K562 (cell line): ENCODE measurements around the gene AKT3. TPM values are rescaled to one million over a fixed set of nuclear protein-coding genes. Genes with fewer than 3 reads are reported as not detected.

Experiments
- ATAC-seq: fragments of 200-7000 bp; cut with Tn5 transposase; 3 replicates; pipeline ENCODE4 v1.9.1; 2020; ENCODE audit warnings: moderate library complexity
- Bru-seq: library from RNA; stranded (reverse); fragments of 400-500 nt; gene quantifications from one replicate; lab custom pipeline; 2021; lab: Mats Ljungman, UMichigan
- BruChase-seq, 2 experiments: library from RNA; stranded (reverse); fragments of 400-500 nt; gene quantifications; one replicate each; lab custom pipeline; 2021; lab: Mats Ljungman, UMichigan
- BruUV-seq: library from RNA; stranded (reverse); fragments of 400-500 nt; replicated peaks from 2 replicates; lab custom pipeline; 2021; lab: Mats Ljungman, UMichigan
- CTCF ChIA-PET: fragments of 300-600 bp; formaldehyde crosslinking; extraction: SDS; loops from one replicate; lab custom pipeline; 2021; ENCODE audit warnings: low intra/inter-chr PET ratio; lab: Yijun Ruan, JAX
- POLR2A ChIA-PET: fragments of 300-600, 350-650 bp; sonication (Branson Sonifier 250); formaldehyde crosslinking; extraction: SDS; loops from one replicate; lab custom pipeline; 2021; ENCODE audit warnings: antibody characterized with exemption, inconsistent platforms; lab: Yijun Ruan, JAX
- DNase-seq, 4 experiments: peaks; one replicate each; pipeline versions ENCODE4 v3.0.0 to v3.0.0-alpha.2; 2011 to 2018; ENCODE audit warnings: low spot score in 3 of 4, mixed read lengths in 3 of 4; ENCODE audit errors: extremely low read depth in 1 of 4
- FAIRE-seq: peaks from 2 replicates; lab custom pipeline; 2011; peaks lifted over from hg19 to GRCh38; lab: Jason Lieb, UNC
- H2AFZ ChIP-seq: 2 replicates; pipeline ENCODE4 v1.6.0; 2011; ENCODE audit warnings: low read depth, low read length, control low read depth, inconsistent platforms
- H3K27ac ChIP-seq: fragments of 200-600 bp; 3 replicates; pipeline ENCODE4 v1.8.0; 2011; ENCODE audit warnings: low read depth, mild to moderate bottlenecking, control low read depth, inconsistent platforms, low read length, moderate library complexity, mixed read lengths; ENCODE audit errors: extremely low read depth
- H3K27me3 ChIP-seq, 2 experiments: fragments of 300-600 bp in 1 of 2; 2 replicates in 1 of 2; 3 replicates in 1 of 2; pipeline versions ENCODE4 v1.6.0 to v1.8.0; 2011; ENCODE audit warnings: inconsistent platforms in 2 of 2, low read length in 2 of 2, mild to moderate bottlenecking in 1 of 2, mixed read lengths in 1 of 2, moderate library complexity in 1 of 2; ENCODE audit not compliant: control insufficient read depth in 2 of 2, insufficient read depth in 2 of 2
- H3K36me3 ChIP-seq: fragments of 300-600 bp; 3 replicates; pipeline ENCODE4 v1.8.0; 2011; ENCODE audit warnings: mild to moderate bottlenecking, low read length, inconsistent platforms; ENCODE audit not compliant: control insufficient read depth, insufficient read depth
- H3K4me1 ChIP-seq, 2 experiments: fragments of 200-600 bp in 1 of 2; replicated peaks in 1 of 2; 2 replicates in 1 of 2; 3 replicates in 1 of 2; pipeline versions ENCODE4 v1.5.1 to v1.8.0; 2011; ENCODE audit warnings: inconsistent platforms in 2 of 2, low read length in 2 of 2, mild to moderate bottlenecking in 1 of 2, mixed read lengths in 1 of 2, moderate library complexity in 1 of 2; ENCODE audit not compliant: control insufficient read depth in 2 of 2, insufficient read depth in 2 of 2
- H3K4me2 ChIP-seq: 2 replicates; pipeline ENCODE4 v1.6.1; 2011; ENCODE audit warnings: low read length, control low read depth, inconsistent platforms, mixed read lengths; ENCODE audit not compliant: insufficient read depth
- H3K4me3 ChIP-seq: fragments of 200-600 bp; sonication (generic), shearing (Covaris generic); 2 replicates; pipeline ENCODE4 v1.5.1; 2016; ENCODE audit warnings: control low read depth, inconsistent platforms
- H3K79me2 ChIP-seq: fragments of 200-600 bp; 3 replicates; pipeline ENCODE4 v1.8.0; 2011; ENCODE audit warnings: low read length, inconsistent platforms; ENCODE audit not compliant: control insufficient read depth, insufficient read depth
- H3K9ac ChIP-seq, 2 experiments: 2 replicates each; pipeline versions ENCODE4 v1.6.0 to v1.6.1; 2011; ENCODE audit warnings: low read depth in 2 of 2, low read length in 2 of 2, control low read depth in 1 of 2, inconsistent platforms in 1 of 2, mild to moderate bottlenecking in 1 of 2, mixed read lengths in 1 of 2; ENCODE audit not compliant: insufficient read depth in 1 of 2
- H3K9me1 ChIP-seq: one replicate; pipeline ENCODE4 v1.6.0; 2011; ENCODE audit warnings: inconsistent platforms, mild to moderate bottlenecking, low read length, moderate library complexity; ENCODE audit not compliant: control insufficient read depth, insufficient read depth
- H3K9me3 ChIP-seq: replicated peaks from 2 replicates; pipeline ENCODE4 v1.5.1; 2011; ENCODE audit warnings: low read depth, low read length, inconsistent platforms; ENCODE audit not compliant: control insufficient read depth, insufficient read depth
- H4K20me1 ChIP-seq: replicated peaks from 2 replicates; pipeline ENCODE4 v1.6.1; 2011; ENCODE audit warnings: low read length, inconsistent platforms, mixed read lengths; ENCODE audit not compliant: control insufficient read depth, insufficient read depth
- TAF15 ChIP-seq: fragments of 200-400 bp; formaldehyde crosslinking; IDR thresholded peaks from 2 replicates; pipeline ENCODE4 v1.6.1; 2017; ENCODE audit warnings: mild to moderate bottlenecking, low read depth, low read length, moderate library complexity
- VEZF1 ChIP-seq: fragments of 200-800 bp; sonication (Bioruptor generic); IDR thresholded peaks from 2 replicates; pipeline ENCODE4 v1.6.1; 2017; ENCODE audit warnings: missing genetic modification characterization, missing compliant biosample characterization
- ZNF740 ChIP-seq, 3 experiments: fragments of 200-800 bp in 1 of 3; sonication (Bioruptor generic) in 1 of 3; sonication (generic) in 1 of 3; formaldehyde crosslinking in 1 of 3; IDR thresholded peaks; 2 replicates each; pipeline versions ENCODE4 v1.6.1 to v1.8.0; 2016 to 2022; ENCODE audit warnings: mild to moderate bottlenecking in 2 of 3, missing compliant biosample characterization in 2 of 3, missing genetic modification characterization in 2 of 3, missing genetic modification reagents in 1 of 3
- WGBS: fragments of 100-300 bp; shearing (Covaris generic); methylation state at CpG from one replicate; pipeline ENCODE4 v1.1.6; 2016; ENCODE audit warnings: low coverage, mixed read lengths; ENCODE audit not compliant: insufficient coverage; ENCODE audit errors: missing lambda C conversion rate; 5-methylcytosine and 5-hydroxymethylcytosine counted together
- in situ Hi-C: fragments of 300-500 bp; cut with MboI; formaldehyde crosslinking; loops from 4 replicates; pipeline ENCODE4 v1.15.0; 2018; ENCODE audit warnings: inconsistent platforms, mixed read lengths
- intact Hi-C: fragments of 100-400 bp; cut with micrococcal nuclease; formaldehyde crosslinking; loops from 2 replicates; pipeline ENCODE4 v1.14.2; 2022
- long read RNA-seq, 3 experiments: library from polyadenylated mRNA in 2 of 3; library from RNA in 1 of 3; unstranded in 2 of 3; stranded (forward) in 1 of 3; transcript quantifications; one replicate each; pipeline ENCODE4 v2.0.0, GENCODE V29; 2019 to 2022
- polyA minus RNA-seq, 3 experiments: library from RNA; depleted of rRNA, polyadenylated mRNA; stranded (reverse); fragments of >200 nt; gene quantifications; 2 replicates each; pipeline ENCODE4 v1.2.3, GENCODE V29; 2011
- polyA plus RNA-seq, 8 experiments: library from polyadenylated mRNA; depleted of rRNA in 4 of 8; stranded (reverse) in 5 of 8; unstranded in 3 of 8; fragments of >200 nt; fragmentation: Nextera tagmentation in 2 of 8; fragmentation: Illumina TruSeq in 1 of 8; extraction: Ambion mirVana in 2 of 8; extraction: Trizol in 1 of 8; gene quantifications; 2 replicates each; pipeline versions ENCODE4 v1.2.1 to v1.2.3, GENCODE V29; 2011 to 2014; ENCODE audit warnings: inconsistent platforms in 1 of 8, missing spikeins in 1 of 8
- total RNA-seq, 7 experiments: library from RNA; depleted of rRNA in 6 of 7; stranded (reverse); fragments of >200 nt in 6 of 7; fragmentation: Illumina TruSeq in 2 of 7; extraction: Trizol in 2 of 7; gene quantifications; 2 replicates each; pipeline versions ENCODE4 v1.2.1 to v1.2.3, GENCODE V29; 2011 to 2021; ENCODE audit warnings: low replicate concordance in 1 of 7

AKT3 gene
- total RNA-seq (2011; cell fraction: chromatin; rRNA removed; ENCODE audit: low replicate concordance), result 0.32 and 1.2 TPM in 2 replicates
- total RNA-seq (2011; cell fraction: nucleolus; rRNA removed), result 0.13 and 0.17 TPM in 2 replicates
- total RNA-seq (2011; cell fraction: nucleoplasm; rRNA removed), result 0.59 and 2.4 TPM in 2 replicates
- under 0.01 and 0.18 TPM in 2 replicates for total RNA-seq (2014; rRNA removed)
- 0.22 and 0.36 TPM in 2 replicates for total RNA-seq (2014; rRNA removed; fragmentation: Illumina TruSeq; extraction: Trizol)
- 0.04 and 0.18 TPM in 2 replicates for total RNA-seq (2015; rRNA removed; fragmentation: Illumina TruSeq; extraction: Trizol)
- total RNA-seq (2021), result 0.31 TPM in 2 replicates
- 0.14 and 0.54 TPM in 2 replicates for polyA plus RNA-seq (2011; rRNA removed)
- polyA plus RNA-seq (2011; cell fraction: cytosol; rRNA removed), result 0.10 and 0.18 TPM in 2 replicates
- 0.21 and 0.46 TPM in 2 replicates for polyA plus RNA-seq (2011; cell fraction: nucleus; rRNA removed)
- polyA plus RNA-seq (2012), result 0.15 and 0.22 TPM in 2 replicates
- polyA plus RNA-seq (2014; fragmentation: Illumina TruSeq; extraction: Trizol), result 0.12 and 0.22 TPM in 2 replicates
- under 1 TPM in 1 of 2 experiments, not detected in 1; 0.04 TPM for polyA plus RNA-seq (2014; fragmentation: Nextera tagmentation; extraction: Ambion mirVana)
- polyA plus RNA-seq (2014; rRNA removed), result 0.04 TPM in 2 replicates
- 0.48 and 0.84 TPM in 2 replicates for polyA minus RNA-seq (2011; rRNA and poly(A)+ RNA removed)
- polyA minus RNA-seq (2011; cell fraction: cytosol; rRNA and poly(A)+ RNA removed), result 0.27 and 0.29 TPM in 2 replicates
- polyA minus RNA-seq (2011; cell fraction: nucleus; rRNA and poly(A)+ RNA removed), result 0.11 and 0.81 TPM in 2 replicates
- percentile 20 among the genes with signal in this experiment for Bru-seq, nascent RNA
- BruChase-seq, experiment 1, labeled RNA remaining after a 2-hour chase, result percentile 23 among the genes with signal in this experiment
- BruChase-seq, experiment 2, labeled RNA remaining after a 6-hour chase, result percentile 22 among the genes with signal in this experiment
- long read RNA-seq, experiment 1, partial matches to known transcripts, result 0 of 2 reads
- long read RNA-seq, experiment 1, other reads (novel, unspliced or antisense), result 2 of 2 reads
- long read RNA-seq, experiment 2, result 0 reads
- long read RNA-seq, experiment 3, result 0 reads

GRCh38 chr1:243850202-243850451, at the start of gene AKT3:
TSS of gene AKT3 (minus strand) at chr1:243850243. CDS start at chr1:243843170, 7,073 bp downstream.
- H3K36me3 ChIP-seq, result no peaks in the 10 kb centered on the region
- TF ChIP-seq TAF15 (no peak), VEZF1 (CRISPR knock-in tag) (peak; percentile 77), ZNF740 (CRISPR knock-in tag; IDR thresholded peaks at IDR 0.05) (no peak), ZNF740 (tag; IDR thresholded peaks at IDR 0.05) (peak in 1 of 2 experiments; percentile 9; a peak in 1 of 4 replicates)
- intact Hi-C loops (no loop called here), in situ Hi-C loops (no loop called here)
- peaks cover 4 to 17% of the 10 kb centered on the region in 2 experiments; a peak in 3 of 5 replicates for H3K4me1 ChIP-seq
- H3K27me3 ChIP-seq, result peaks cover 4 to 6% of the 10 kb centered on the region in 2 experiments; a peak in 3 of 5 replicates
- BruUV-seq, result no TSS peak
- H3K27ac ChIP-seq, result peak within 1 kb of the TSS; percentile 45; the same call in 1 of the 3 replicates
- ATAC-seq (peak; percentile 89), DNase-seq (peak in 3 of 4 experiments; percentile 80 to 82 (median 80)), FAIRE-seq (no peak)
- H3K79me2 ChIP-seq, result no peaks in the 10 kb centered on the region
- peak within 1 kb of the TSS; percentile 52 to 86; a peak in 3 of 4 replicates for H3K9ac ChIP-seq
- H3K9me3 ChIP-seq, result no peaks in the 10 kb centered on the region
- no peaks in the 10 kb centered on the region for H3K9me1 ChIP-seq
- H4K20me1 ChIP-seq, result no peaks in the 10 kb centered on the region
- peak within 1 kb of the TSS; percentile 52 for H3K4me3 ChIP-seq
- H3K4me2 ChIP-seq, result peak within 1 kb of the TSS; percentile 79
- ChIA-PET POLR2A (no interaction called here), CTCF (no interaction called here)
- peak within 1 kb of the TSS; percentile 92 for H2AFZ ChIP-seq
- WGBS, result no CpG with 5 or more reads among the region's 32 CpGs
